HepG2 (cell line): ENCODE measurements around the gene AP3B1. TPM values are rescaled to one million over a fixed set of nuclear protein-coding genes. Genes with fewer than 3 reads are reported as not detected.
"Not testable (repeated sequence)": the region's sequence is repeated elsewhere in the genome, so short reads cannot be mapped to it uniquely, and the experiment has no call there.

Source experiments
- ATAC-seq: fragments of 200-7000 bp; cut with Tn5 transposase; 3 replicates; pipeline ENCODE4 v1.9.1; 2020; ENCODE audit warnings: mild to moderate bottlenecking, moderate library complexity
- BruUV-seq: library from RNA; stranded (reverse); fragments of 400-500 nt; replicated peaks from 2 replicates; lab custom pipeline; 2021; lab: Mats Ljungman, UMichigan
- CTCF ChIA-PET: fragments of 300-600 bp; formaldehyde crosslinking; extraction: SDS; loops from one replicate; lab custom pipeline; 2021; ENCODE audit warnings: low total read pairs, inconsistent platforms, low intra/inter-chr PET ratio; lab: Yijun Ruan, JAX
- POLR2A ChIA-PET: fragments of 350-600 bp; sonication (Branson Sonifier 250); formaldehyde crosslinking; loops from one replicate; lab custom pipeline; 2020; ENCODE audit warnings: antibody characterized with exemption, inconsistent platforms; lab: Yijun Ruan, JAX
- DNase-seq: peaks from one replicate; pipeline ENCODE4 v3.0.0-alpha.2; 2015; ENCODE audit warnings: low spot score
- FAIRE-seq: peaks from 3 replicates; lab custom pipeline; 2011; peaks lifted over from hg19 to GRCh38; lab: Jason Lieb, UNC
- H2AFZ ChIP-seq: one replicate; pipeline ENCODE4 v1.6.1; 2011; ENCODE audit warnings: low read length, inconsistent platforms
- H3K27ac ChIP-seq: fragments of 300-600 bp; 3 replicates; pipeline ENCODE4 v1.8.0; 2011; ENCODE audit warnings: mixed run types, mild to moderate bottlenecking, mixed read lengths, low read length, inconsistent platforms; ENCODE audit not compliant: insufficient read depth; ENCODE audit errors: extremely low read length
- H3K27me3 ChIP-seq, 2 experiments: fragments of 200-600 bp in 1 of 2; 2 replicates in 1 of 2; 3 replicates in 1 of 2; pipeline versions ENCODE4 v1.6.0 to v1.8.0; 2011; ENCODE audit warnings: low read length in 2 of 2, mild to moderate bottlenecking in 2 of 2, moderate library complexity in 2 of 2, inconsistent platforms in 1 of 2; ENCODE audit not compliant: insufficient read depth in 2 of 2, control insufficient read depth in 1 of 2
- H3K36me3 ChIP-seq, 2 experiments: fragments of 200-600 bp in 1 of 2; replicated peaks in 1 of 2; 2 replicates in 1 of 2; 3 replicates in 1 of 2; pipeline versions ENCODE4 v1.5.1 to v1.8.0; 2011; ENCODE audit warnings: low read length in 2 of 2, inconsistent platforms in 1 of 2; ENCODE audit not compliant: insufficient read depth in 2 of 2, control insufficient read depth in 1 of 2
- H3K4me1 ChIP-seq: 2 replicates; pipeline ENCODE4 v1.5.1; 2012; ENCODE audit warnings: low read length, inconsistent platforms; ENCODE audit not compliant: insufficient read depth
- H3K4me2 ChIP-seq: 2 replicates; pipeline ENCODE4 v1.6.0; 2011; ENCODE audit warnings: low read depth, low read length, inconsistent platforms
- H3K4me3 ChIP-seq, 3 experiments: fragments of 200-600 bp in 1 of 3; sonication (generic), shearing (Covaris generic) in 1 of 3; replicated peaks in 1 of 3; 2 replicates each; pipeline ENCODE4 v1.5.1; 2011 to 2016; ENCODE audit warnings: low read length in 3 of 3, inconsistent platforms in 2 of 3, low read depth in 2 of 3, mild to moderate bottlenecking in 2 of 3, control low read depth in 1 of 3, mixed read lengths in 1 of 3; ENCODE audit not compliant: insufficient read depth in 1 of 3
- H3K79me2 ChIP-seq: one replicate; pipeline ENCODE4 v1.6.1; 2011; ENCODE audit warnings: low read length, inconsistent platforms; ENCODE audit not compliant: insufficient read depth
- H3K9ac ChIP-seq: 2 replicates; pipeline ENCODE4 v1.6.0; 2011; ENCODE audit warnings: mild to moderate bottlenecking, low read depth, low read length, inconsistent platforms; ENCODE audit not compliant: insufficient read depth
- H3K9me3 ChIP-seq: 2 replicates; pipeline ENCODE4 v1.5.1; 2012; ENCODE audit warnings: mild to moderate bottlenecking, low read length
- H4K20me1 ChIP-seq: 2 replicates; pipeline ENCODE4 v1.6.0; 2011; ENCODE audit warnings: inconsistent platforms, mild to moderate bottlenecking, low read length, moderate library complexity; ENCODE audit not compliant: insufficient read depth
- CBX2 ChIP-seq, 2 experiments: fragments of 200-600 bp in 1 of 2; sonication (generic); formaldehyde crosslinking in 1 of 2; IDR thresholded peaks; 2 replicates each; pipeline versions ENCODE4 v1.7.0 to v1.8.1; 2018 to 2022; ENCODE audit warnings: low read depth in 2 of 2, low read length in 1 of 2, mild to moderate bottlenecking in 1 of 2, missing genetic modification reagents in 1 of 2
- CREM ChIP-seq, 2 experiments: sonication (generic) in 1 of 2; formaldehyde crosslinking in 1 of 2; IDR thresholded peaks; 2 replicates each; pipeline versions ENCODE4 v1.4.0 to v1.6.1; 2016 to 2020; ENCODE audit warnings: antibody characterized with exemption in 1 of 2, mild to moderate bottlenecking in 1 of 2, missing genetic modification reagents in 1 of 2
- FOXC1 ChIP-seq: sonication (generic); formaldehyde crosslinking; IDR thresholded peaks from 2 replicates; pipeline ENCODE4 v1.8.0; 2022; ENCODE audit warnings: mild to moderate bottlenecking, missing genetic modification reagents, borderline replicate concordance
- HOXA3 ChIP-seq: sonication (generic); formaldehyde crosslinking; IDR thresholded peaks from 2 replicates; pipeline ENCODE4 v1.5.0; 2020; ENCODE audit warnings: missing genetic modification reagents
- NR2F1 ChIP-seq, 2 experiments: fragments of 450-650 bp in 1 of 2; formaldehyde crosslinking in 1 of 2; IDR thresholded peaks; 2 replicates each; pipeline versions ENCODE4 v1.5.0 to v1.6.1; 2016 to 2020; ENCODE audit warnings: mild to moderate bottlenecking in 1 of 2, missing compliant biosample characterization in 1 of 2, missing genetic modification reagents in 1 of 2, moderate library complexity in 1 of 2
- RBFOX2 ChIP-seq: fragments of 200-400 bp; formaldehyde crosslinking; IDR thresholded peaks from 2 replicates; pipeline ENCODE4 v1.6.1; 2017; ENCODE audit warnings: low read depth, mild to moderate bottlenecking, low read length
- TAF15 ChIP-seq: fragments of 200-400 bp; formaldehyde crosslinking; IDR thresholded peaks from one replicate; pipeline ENCODE4 v1.6.1; 2018; ENCODE audit warnings: mild to moderate bottlenecking, low read depth, low read length; ENCODE audit not compliant: poor library complexity, severe bottlenecking
- ZNF34 ChIP-seq: sonication (generic); formaldehyde crosslinking; IDR thresholded peaks from 2 replicates; pipeline ENCODE4 v1.4.0; 2020; ENCODE audit warnings: mild to moderate bottlenecking, missing genetic modification reagents, borderline replicate concordance
- ZNF382 ChIP-seq: sonication (generic); formaldehyde crosslinking; IDR thresholded peaks from 2 replicates; pipeline ENCODE4 v1.5.0; 2020; ENCODE audit warnings: missing genetic modification reagents, mild to moderate bottlenecking, borderline replicate concordance
- whole genome bisulfite sequencing: methylation state at CpG from one replicate; pipeline ENCODE4 v1.1.6; 2017; ENCODE audit warnings: low lambda C conversion rate; 5-methylcytosine and 5-hydroxymethylcytosine counted together
- in situ Hi-C: cut with HindIII; loops from 2 replicates; pipeline ENCODE4 v1.10.0; 2017; ENCODE audit warnings: low pct_unique_long_range_greater_than_20kb; ENCODE audit not compliant: extremely low pct_ligation_motif_present
- intact Hi-C: fragments of 100-400 bp; cut with micrococcal nuclease; formaldehyde crosslinking; loops from one replicate; pipeline ENCODE4 v1.10.0; 2022; ENCODE audit not compliant: unreplicated experiment
- polyA plus RNA-seq, 8 experiments: library from polyadenylated mRNA; depleted of rRNA in 3 of 8; stranded (reverse) in 7 of 8; unstranded in 1 of 8; fragments of >200 nt; fragmentation: Illumina TruSeq in 4 of 8; extraction: Trizol in 4 of 8; gene quantifications; 2 replicates each; pipeline versions ENCODE4 v1.2.1 to v1.2.3, GENCODE V29; 2011 to 2016; ENCODE audit warnings: low read depth in 4 of 8, missing spikeins in 1 of 8, mixed read lengths in 1 of 8; ENCODE audit not compliant: insufficient read depth in 1 of 8
- total RNA-seq, 5 experiments: library from RNA; depleted of rRNA; stranded (reverse); fragments of >200 nt; fragmentation: Illumina TruSeq; extraction: Trizol; gene quantifications; 2 replicates each; pipeline ENCODE4 v1.2.3, GENCODE V29; 2016; ENCODE audit warnings: low read depth in 1 of 5
- TF ChIP-seq, protein P1 (sequence below): fragments of 450-650 bp; IDR thresholded peaks from 2 replicates; pipeline ENCODE4 v1.6.1; 2017; ENCODE audit warnings: mild to moderate bottlenecking

AP3B1 gene
- total and polyA plus RNA-seq, 2 of the 13 experiments (the other 11 are each of a cell fraction or from before 2014, with no cell fraction given): 37.7 to 51.2 TPM

DNA sequence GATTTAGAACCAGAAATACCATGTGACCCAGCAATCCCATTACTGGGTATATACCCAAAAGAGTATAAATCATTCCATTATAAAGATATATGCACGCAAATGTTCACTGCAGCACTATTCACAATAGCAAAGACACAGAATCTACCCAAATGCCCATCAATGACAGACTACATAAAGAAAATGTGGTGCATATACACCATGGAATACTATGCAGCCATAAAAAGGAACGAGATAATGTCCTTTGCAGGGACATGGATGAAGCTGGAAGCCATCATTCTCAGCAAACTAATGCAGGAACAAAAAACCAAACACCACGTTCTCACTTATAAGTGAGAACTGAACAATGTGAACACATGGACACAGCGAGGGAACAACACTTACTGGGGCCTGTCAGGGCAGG, 105.8 kb downstream of the AP3B1 start:
- H4K20me1 ChIP-seq, H3K4me2 ChIP-seq, POLR2A ChIA-PET, FAIRE-seq, H3K4me1 ChIP-seq, CTCF ChIA-PET, BruUV-seq, in situ Hi-C loops, intact Hi-C loops, DNase-seq, H3K79me2 ChIP-seq, H3K27me3 ChIP-seq, ATAC-seq, H3K27ac ChIP-seq, H3K36me3 ChIP-seq, H3K9me3 ChIP-seq, H3K9ac ChIP-seq, H2AFZ ChIP-seq, H3K4me3 ChIP-seq: not testable (repeated sequence)
- 99% methylated on average over 4 of the region's 4 CpGs for WGBS

GRCh38 chr5:78187172-78187571, 107.3 kb downstream of the AP3B1 start:
- Histone ChIP-seq H3K4me3 (no peak overlapping the region), H3K79me2 (no peaks in the 10 kb centered on the region), H3K36me3 (peaks cover 1 to 4% of the 10 kb centered on the region in 2 experiments; a peak in 1 of 5 replicates), H3K4me1 (no peaks in the 10 kb centered on the region), H3K9ac (no peak overlapping the region), H3K4me2 (no peak overlapping the region), H2AFZ (no peak overlapping the region), H4K20me1 (no peaks in the 10 kb centered on the region), H3K27ac (no peak overlapping the region), H3K27me3 (no peaks in the 10 kb centered on the region), H3K9me3 (no peaks in the 10 kb centered on the region)
- intact Hi-C loops (no loop called here), in situ Hi-C loops (no loop called here)
- FAIRE-seq: no peak
- TF ChIP-seq HOXA3 (CRISPR knock-in tag) (no peak), NR2F1 (CRISPR knock-in tag; IDR thresholded peaks at IDR 0.05) (no peak), CBX2 (IDR thresholded peaks at IDR 0.05; ENCODE audit: low read depth, low read length) (no peak), CBX2 (CRISPR knock-in tag; IDR thresholded peaks at IDR 0.05; ENCODE audit: low read depth) (no peak), ZNF34 (CRISPR knock-in tag) (no peak), FOXC1 (CRISPR knock-in tag) (no peak), RBFOX2 (no peak), ZNF382 (CRISPR knock-in tag) (no peak), CREM (IDR thresholded peaks at IDR 0.05) (no peak), CREM (CRISPR knock-in tag; IDR thresholded peaks at IDR 0.05) (no peak), TAF15 (no peak)
- TF ChIP-seq, protein P1, sequence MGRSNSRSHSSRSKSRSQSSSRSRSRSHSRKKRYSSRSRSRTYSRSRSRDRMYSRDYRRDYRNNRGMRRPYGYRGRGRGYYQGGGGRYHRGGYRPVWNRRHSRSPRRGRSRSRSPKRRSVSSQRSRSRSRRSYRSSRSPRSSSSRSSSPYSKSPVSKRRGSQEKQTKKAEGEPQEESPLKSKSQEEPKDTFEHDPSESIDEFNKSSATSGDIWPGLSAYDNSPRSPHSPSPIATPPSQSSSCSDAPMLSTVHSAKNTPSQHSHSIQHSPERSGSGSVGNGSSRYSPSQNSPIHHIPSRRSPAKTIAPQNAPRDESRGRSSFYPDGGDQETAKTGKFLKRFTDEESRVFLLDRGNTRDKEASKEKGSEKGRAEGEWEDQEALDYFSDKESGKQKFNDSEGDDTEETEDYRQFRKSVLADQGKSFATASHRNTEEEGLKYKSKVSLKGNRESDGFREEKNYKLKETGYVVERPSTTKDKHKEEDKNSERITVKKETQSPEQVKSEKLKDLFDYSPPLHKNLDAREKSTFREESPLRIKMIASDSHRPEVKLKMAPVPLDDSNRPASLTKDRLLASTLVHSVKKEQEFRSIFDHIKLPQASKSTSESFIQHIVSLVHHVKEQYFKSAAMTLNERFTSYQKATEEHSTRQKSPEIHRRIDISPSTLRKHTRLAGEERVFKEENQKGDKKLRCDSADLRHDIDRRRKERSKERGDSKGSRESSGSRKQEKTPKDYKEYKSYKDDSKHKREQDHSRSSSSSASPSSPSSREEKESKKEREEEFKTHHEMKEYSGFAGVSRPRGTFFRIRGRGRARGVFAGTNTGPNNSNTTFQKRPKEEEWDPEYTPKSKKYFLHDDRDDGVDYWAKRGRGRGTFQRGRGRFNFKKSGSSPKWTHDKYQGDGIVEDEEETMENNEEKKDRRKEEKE: no peak
- BruUV-seq: no TSS peak
- ATAC-seq: no peak
- CTCF ChIA-PET: no interaction called here
- POLR2A ChIA-PET: no interaction called here
- no peak for DNase-seq
